Gastrocnemius medialis (tissue), 4 donors: ENCODE results near the gene CATSPERB.

Source experiments
- POLR2A ChIP-seq, 2 donors: fragments of 450-650 bp; IDR thresholded peaks; one replicate each; pipeline ENCODE4 v1.6.1; 2017; ENCODE audit warnings: antibody characterized with exemption in 2 of 2, mild to moderate bottlenecking in 2 of 2, moderate library complexity in 2 of 2
- TF ChIP-seq, protein P1 (sequence below), 5 experiments: fragments of 450-650 bp in 3 of 5; fragments of 200-600 bp in 2 of 5; sonication (generic) in 2 of 5; IDR thresholded peaks in 4 of 5; conservative IDR thresholded peaks in 1 of 5; 1 replicate in 4 of 5; 2 replicates in 1 of 5; pipeline ENCODE4 v1.5.1; 2016 to 2019; ENCODE audit warnings: antibody characterized with exemption in 5 of 5, mild to moderate bottlenecking in 3 of 5, moderate library complexity in 3 of 5

DNA sequence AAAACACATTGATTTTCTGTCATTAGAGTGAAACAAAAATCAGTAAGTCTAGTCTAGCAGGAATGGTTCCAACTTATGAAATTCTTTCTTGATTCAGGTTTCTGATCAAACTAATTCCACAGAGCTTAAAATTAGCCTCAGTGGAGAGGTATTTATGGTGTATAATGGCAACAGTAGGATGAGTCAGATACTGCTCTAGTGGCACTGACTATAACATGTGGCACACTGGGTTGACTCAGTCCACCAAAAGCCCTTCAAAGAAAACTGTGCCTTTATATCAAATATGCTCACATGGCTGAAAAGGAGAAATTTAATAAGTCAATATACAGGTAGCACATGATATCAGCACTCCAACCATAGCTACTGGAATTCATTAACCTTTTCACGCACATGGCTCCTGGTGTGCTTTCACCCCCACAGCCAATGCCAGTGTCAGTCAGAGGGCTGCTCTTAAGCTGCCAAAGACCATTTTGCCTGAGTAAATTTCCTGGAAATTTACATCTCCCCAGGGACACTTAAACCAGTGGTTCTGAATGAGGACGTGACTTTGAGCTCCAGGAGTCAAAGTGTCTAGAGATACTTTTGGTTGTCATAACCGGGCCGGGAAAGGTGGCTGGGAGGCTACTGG, 21.7 kb upstream of the CATSPERB start:
- TF ChIP-seq, protein P1, sequence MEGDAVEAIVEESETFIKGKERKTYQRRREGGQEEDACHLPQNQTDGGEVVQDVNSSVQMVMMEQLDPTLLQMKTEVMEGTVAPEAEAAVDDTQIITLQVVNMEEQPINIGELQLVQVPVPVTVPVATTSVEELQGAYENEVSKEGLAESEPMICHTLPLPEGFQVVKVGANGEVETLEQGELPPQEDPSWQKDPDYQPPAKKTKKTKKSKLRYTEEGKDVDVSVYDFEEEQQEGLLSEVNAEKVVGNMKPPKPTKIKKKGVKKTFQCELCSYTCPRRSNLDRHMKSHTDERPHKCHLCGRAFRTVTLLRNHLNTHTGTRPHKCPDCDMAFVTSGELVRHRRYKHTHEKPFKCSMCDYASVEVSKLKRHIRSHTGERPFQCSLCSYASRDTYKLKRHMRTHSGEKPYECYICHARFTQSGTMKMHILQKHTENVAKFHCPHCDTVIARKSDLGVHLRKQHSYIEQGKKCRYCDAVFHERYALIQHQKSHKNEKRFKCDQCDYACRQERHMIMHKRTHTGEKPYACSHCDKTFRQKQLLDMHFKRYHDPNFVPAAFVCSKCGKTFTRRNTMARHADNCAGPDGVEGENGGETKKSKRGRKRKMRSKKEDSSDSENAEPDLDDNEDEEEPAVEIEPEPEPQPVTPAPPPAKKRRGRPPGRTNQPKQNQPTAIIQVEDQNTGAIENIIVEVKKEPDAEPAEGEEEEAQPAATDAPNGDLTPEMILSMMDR (IDR thresholded peaks at IDR 0.05 in 4 of 5, conservative IDR thresholded peaks at IDR 0.05 in 1 of 5), result no peak
- no peak for TF ChIP-seq POLR2A (IDR thresholded peaks at IDR 0.05)
